Raji (cell line): ENCODE data around the gene TMEM185B.

Source experiments
- POLR2A ChIP-seq: IDR thresholded peaks from 2 replicates; pipeline ENCODE4 v1.6.1; 2011; ENCODE audit warnings: low read depth, low read length, control low read depth; ENCODE audit not compliant: insufficient read depth

TMEM185B gene

DNA sequence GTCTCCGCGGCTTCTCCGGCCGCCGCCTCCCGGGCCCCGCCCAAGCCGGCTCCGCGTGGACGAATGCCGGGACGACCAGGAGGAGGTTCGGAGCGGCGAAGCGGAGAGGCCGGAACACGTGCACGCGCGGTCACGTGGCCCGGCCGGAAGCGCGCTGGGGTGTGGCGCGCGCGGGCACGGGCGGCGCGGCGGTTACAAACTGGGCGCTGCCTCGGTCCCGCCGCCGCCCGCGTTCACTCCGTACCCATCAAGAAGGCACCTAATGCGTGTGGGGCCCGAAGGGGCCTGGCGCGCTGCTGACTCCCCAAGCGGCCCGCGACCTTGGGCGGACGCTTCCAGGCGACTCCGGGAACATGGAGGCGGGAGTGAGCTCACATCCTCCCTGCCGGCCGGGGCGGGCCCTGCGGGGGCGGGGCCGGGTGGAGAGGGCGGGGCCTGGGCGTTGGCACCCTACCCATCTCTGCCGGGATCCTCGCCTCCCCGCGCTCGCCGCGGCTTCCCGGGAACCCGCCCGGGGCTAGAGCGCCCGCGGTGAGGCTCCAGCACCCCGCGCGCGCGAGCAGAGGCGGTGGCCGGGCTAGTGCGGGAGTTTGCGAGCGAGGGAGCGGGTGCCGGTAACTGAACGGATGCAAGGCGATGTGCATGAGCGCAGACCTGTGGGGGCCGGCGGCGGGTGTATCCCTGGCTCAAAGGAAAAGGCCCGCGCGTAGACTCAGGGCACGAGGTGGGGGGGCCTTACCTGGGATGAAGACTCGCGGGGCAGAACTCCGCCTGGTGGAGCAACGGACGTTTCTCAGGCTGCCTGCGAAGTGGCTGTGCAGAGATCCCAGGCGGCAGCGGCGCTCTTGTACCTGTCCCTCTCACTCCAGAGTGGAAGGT lies at the start of gene TMEM185B:
Gene TMEM185B (minus strand): TSS at position 367 of the 879 bp plus-strand sequence. CDS start 424 bp downstream, outside the sequence.
- no peak for TF ChIP-seq POLR2A

DNA sequence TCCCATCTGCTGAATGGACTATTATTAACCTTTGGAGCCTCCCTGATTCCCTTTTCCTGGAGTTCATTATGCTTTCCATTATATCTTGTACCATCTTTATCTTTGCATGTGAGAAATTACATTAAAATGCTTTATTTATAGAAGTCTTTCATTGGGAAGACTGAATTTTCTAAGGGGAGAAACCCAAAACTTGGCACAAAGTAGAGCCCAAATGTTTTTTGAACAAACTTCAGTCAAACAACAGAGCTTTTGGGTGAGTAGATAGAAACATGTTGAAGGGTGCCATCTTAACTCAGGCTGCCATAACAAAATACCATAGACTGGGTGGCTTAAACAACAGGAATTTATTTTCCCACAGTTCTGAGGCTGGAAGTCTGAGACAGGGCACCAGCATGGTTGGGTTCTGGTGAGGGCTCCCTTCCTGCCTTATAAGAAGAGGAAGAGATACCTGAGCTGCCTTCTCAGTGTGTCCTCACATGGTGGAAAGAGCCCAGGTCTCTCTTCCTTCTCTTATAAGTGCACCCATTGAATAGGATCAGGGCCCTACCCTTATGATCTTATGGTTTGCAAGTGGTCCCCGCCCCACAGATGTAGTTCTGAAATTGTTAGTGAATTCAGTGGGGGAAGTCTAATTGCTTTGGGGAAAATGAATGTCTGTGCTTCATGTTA lies 48.6 kb upstream of the TMEM185B start:
- no peak for TF ChIP-seq POLR2A

DNA sequence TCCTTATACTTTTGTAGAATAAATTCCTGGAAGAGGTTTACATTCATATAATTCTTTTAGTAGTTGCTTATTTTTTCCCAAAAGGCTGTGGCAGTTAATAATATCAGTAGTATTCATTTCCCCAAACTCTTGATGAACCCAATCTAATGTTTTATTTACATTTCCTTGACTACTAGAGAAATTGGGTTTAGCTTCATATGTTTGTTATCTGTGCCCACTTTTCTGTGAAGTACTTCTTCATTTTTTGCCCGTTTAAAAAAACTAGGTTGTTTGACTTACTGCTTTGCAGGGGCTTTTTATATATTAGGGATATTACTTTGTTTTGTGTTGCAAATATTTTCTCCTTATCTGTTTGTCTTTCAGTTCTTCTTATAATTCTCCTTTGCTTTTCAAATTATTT lies 46.6 kb upstream of the TMEM185B start:
- no peak for TF ChIP-seq POLR2A

DNA sequence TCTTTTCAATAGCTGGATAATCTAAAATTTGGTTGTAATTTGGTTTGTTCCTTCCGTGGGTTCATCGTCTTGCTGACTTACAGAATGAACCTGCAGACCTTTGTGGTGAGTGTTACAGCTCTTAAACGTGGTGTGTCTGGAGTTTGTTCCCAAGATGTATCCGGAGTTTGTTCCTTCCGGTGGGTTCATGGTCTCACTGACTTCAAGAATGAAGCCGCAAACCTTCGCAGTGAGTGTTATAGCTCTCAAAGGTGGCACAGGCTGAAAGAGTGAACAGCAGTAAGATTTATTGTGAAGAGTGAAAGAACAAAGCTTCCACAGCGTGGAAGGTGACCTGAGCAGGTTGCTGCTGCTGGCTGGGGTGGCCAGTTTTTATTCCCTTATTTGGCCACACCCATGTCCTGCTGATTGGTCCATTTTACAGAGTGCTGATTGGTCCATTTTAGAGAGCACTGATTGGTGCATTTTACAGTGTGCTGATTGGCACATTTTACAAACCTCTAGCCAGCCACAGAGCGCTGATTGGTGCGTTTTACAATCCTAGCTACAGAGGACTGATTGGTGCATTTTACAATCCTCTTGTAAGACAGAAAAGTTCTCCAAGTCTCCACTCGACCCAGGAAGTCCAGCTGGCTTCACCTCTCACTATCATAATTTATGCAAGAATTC lies 46.0 kb upstream of the TMEM185B start:
- no peak for TF ChIP-seq POLR2A

DNA sequence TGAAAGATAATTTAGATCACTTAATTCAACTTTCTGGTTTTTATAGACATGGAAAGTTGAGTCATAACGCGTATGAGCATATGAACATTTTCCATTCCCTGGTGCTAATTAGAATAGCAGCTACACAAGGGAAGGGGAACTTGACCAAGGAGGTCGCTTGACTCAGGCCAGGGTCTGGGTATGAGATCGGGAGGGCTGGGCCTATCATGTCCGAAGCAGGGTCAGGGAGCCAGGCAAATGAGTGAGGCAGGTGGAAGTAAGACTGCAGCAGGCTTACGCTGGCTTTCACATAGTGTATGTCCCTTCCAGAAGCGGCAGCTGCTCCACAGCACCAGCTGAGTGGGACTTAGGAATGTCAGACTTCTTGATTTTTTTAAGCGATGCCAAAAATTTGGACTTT lies 44.1 kb upstream of the TMEM185B start:
- TF ChIP-seq POLR2A = no peak

DNA sequence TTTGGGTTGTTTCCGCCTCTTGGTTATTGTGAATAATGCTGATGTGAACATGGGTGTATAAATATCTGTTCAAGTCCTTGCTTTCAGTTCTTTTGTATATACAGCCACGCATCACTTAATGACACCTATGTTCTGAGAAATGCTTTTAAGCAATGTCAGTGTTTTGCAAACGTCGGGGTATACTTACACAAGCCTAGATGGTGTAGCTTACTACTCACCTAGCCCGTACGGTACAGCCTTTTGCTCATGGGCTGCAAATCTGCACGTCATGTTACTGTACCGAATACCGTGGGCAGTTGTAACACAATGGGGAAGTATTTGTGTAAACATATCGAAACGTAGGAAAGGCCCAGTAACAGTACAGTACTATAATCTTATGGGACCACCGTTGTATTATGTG lies 41.8 kb upstream of the TMEM185B start:
- no peak for TF ChIP-seq POLR2A

DNA sequence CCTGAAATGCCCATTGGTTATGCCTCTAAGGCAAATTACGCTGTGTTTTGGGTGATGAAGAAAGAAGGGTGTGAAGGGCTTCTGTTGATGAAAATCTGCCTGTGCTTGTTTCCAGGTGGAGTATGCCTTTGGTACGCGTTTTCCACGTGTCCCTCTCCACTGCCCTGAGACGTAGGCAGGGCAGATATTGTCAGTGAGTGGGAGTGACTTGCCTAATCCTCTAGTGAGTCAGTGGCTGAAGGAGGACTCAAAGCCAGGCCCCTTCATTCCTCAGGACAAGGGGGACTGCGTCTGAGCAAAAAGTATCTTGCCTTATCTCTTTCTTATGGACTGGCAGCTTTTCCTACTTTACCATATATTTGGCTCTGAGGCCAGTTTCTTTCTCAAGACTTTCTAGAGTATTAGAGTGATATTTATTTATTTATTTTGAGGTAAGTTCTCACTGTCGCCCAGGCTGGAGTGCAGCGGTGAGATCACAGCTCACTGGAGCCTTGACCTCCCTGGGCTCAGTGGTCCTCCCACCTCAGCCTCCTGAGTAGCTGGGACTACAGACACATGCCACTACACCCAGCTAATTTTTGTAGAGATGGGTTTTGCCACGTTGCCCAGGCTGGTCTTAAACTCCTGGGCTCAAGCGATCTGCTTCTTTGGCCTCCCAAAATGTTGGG lies 39.7 kb upstream of the TMEM185B start:
- no peak for TF ChIP-seq POLR2A

DNA sequence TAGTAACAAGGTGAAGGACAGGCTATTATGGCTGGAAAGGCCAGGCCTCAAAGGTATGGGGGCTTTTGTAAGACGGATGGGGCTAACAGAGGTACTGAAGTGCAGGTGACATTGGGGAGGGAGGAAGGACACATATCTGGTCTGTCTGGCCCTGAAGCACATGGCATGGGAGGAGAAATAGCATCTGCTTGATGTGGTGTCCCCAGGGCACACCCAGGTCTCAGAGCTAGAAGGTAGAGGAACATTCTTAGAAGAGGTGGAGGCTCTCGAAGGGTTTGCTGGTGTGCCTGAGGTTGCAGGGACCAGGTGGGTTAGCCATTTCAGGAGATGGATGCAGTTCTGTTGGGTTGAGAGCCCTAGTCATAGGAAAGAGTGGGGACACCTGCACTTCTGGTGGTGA lies 39.0 kb upstream of the TMEM185B start:
- no peak for TF ChIP-seq POLR2A

DNA sequence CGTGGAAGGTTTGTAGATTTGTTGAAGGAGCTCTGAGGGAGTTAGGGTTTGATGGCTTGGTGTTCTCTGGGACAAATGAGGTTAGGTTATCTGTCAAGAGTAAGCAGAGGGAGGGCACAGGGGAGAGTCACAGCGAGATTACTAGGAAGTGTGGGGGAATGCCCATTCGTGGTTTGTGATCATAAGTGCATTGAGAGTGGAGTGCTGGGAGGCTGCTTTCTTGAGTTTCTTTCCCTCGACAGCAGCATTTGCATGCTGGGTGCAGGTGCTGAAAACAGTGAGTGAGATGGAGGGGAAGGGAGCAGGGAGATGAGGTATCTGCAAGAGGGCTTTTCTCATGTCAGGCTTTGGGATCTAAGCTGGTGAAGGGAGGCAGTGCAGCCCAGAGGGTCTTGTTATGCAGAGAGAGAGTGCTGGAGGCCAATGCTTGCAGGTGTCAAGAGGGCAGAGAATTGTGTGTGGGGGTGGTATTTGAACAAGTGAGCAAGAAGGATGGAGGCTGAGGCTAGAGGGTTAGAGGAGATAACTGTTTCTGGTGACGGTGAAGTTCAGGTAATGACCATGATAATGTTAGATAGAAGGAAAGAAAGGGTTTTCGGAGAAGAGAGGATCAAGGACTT lies 38.3 kb upstream of the TMEM185B start:
- no peak for TF ChIP-seq POLR2A

DNA sequence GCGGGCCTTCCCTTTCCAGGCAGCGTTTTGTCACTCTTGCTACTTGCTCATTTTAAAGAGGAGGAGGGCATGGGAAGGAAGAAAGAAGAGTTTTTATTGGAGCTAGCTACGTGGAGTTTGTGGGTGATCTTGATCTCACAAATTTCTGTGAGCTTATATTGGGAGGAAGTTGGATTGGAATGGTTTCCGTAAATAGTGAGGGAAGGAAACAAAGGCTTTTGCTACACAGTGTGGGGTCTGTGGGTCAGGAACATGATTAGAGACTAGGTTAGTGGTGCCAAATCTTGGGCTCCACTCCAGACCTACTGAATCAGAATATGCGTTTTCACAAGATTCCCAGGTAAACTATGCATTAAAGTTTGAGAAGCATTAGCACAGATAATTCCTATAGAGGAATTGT lies 37.5 kb upstream of the TMEM185B start:
- no peak for TF ChIP-seq POLR2A

DNA sequence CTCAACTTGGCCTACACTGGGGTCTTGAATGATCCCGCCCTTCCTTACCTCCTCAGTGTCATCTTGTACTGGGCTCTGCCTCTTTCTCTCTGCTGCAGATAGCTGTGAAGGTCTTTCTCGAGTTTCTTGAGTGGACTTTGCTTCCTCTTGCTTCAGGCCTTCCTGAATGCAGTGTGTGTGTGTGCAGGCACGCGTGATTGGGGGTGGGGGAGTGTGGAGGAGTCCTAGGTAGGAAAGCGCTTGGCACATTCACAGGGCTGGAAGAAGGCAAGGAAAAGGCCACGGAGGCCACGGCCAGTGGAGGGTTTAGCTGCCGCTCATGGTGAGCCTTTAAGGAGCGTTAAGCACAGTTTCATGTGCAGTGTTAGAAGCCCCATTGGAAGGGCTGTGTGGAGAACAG lies 35.0 kb upstream of the TMEM185B start:
- no peak for TF ChIP-seq POLR2A

DNA sequence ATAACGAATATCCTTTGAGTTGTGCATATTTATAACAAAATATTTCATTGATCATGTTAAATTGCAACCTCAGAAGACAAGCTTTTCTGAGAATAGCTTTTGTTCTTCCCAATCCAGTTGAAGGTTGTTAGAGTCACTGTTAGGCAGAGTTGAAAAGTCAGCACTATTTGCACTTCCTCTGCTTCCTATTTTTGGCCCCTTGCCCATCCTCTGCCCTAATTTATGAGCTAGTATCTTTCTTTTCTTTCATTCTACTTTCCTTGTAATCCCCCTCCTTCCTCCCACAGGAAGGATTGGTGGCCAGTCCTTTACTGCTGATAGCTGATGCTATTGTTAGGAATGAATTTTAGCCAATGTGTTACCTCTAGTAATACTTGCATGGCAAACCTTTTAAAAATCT lies 34.3 kb upstream of the TMEM185B start:
- no peak for TF ChIP-seq POLR2A

DNA sequence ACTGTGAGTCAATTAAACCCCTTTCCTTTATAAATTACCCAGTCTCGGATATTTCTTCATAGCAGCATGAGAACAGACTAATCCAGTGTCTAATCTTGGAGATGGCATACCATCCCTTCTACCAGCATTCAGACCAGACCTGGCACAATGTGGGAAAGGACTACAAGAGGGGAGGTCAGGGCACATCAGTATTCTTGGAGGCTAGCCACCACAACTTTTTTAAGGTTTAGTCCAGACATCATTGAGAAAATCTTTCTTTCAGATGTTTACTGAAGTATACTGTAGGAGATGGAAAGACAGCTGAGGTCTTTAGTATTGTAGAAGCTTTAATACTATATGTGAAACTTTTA lies 33.4 kb upstream of the TMEM185B start:
- no peak for TF ChIP-seq POLR2A

DNA sequence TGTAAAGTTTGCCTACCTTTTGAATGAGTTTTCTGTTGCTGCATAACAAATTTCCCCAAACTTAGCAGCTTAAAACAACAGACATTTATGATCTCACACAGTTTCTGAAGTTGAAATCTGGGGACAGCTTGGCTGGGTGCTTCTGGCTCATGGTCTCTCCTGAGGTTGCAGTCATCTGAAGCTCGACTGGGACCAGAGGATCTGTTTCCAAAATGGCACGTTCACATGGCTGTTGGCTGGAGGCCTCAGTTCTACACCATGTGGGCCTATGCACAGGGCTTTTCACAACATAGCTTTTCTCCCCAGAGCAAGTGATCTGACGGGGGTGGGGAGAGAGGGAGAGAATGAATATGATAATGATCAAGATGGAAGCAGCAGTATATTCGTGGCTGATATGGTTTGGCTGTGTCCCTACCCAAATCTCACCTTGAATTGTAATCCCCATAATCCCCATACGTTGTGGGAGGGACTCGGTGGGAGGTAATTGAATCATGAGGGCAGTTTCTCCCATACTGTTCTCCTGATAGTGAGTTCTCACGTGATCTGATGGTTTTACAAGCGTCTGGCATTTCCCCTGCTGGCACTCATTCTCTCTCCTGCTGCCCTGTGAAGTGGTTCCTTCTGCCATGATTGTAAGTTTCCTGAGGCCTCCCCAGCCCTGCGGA lies 32.9 kb upstream of the TMEM185B start:
- no peak for TF ChIP-seq POLR2A

DNA sequence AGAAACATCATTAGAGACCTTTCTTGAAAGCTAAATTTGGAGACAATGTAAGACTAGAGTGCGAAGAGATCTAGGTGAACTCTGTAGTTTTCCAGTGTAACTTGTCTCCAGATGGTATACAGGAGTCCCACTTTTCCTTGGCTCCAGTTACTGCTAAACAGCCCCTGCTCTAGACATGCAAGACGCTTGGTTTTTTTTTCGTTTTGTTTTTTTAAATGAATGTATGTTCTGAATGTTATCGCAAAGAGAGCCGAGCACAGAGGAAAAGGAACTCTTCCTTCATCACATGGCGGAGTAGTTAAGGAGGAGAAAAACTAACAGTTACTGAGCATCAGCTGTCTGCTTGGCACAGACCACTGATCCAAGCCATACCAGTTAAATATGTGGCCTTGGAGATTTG lies 31.9 kb upstream of the TMEM185B start:
- TF ChIP-seq POLR2A = no peak

DNA sequence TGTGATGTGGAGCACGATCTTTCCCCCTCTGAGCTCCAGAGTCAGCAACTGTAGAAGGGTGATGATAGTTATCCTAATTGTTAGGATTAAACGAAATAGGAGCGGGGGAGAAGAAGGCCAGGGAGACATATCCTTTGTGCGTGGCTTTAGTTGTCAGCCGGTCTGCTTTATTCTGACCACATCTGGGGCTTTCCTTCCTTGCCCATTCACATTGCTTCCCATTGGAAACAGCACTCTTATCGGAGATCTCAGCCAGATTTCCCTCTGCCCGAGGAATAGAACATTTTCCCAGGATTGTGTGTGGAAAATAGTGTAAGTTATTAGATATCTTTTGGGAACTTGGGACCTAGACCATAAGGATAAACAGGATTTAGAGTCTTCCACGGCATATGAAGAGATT lies 31.0 kb upstream of the TMEM185B start:
- TF ChIP-seq POLR2A = no peak
